AG04450 (cell line): ENCODE data around the gene FAP. TPM values are rescaled to one million over a fixed set of nuclear protein-coding genes. Genes with fewer than 3 reads are reported as not detected.
A peak's percentile ranks its signal among the peaks of the same experiment; 100 is the strongest.

ENCODE experiments used
- CTCF ChIA-PET: fragments of 300-600, 350-600 bp; formaldehyde crosslinking; extraction: SDS; loops from one replicate; lab custom pipeline; 2022; ENCODE audit warnings: antibody characterized with exemption, inconsistent platforms; lab: Charles Lee
- POLR2A ChIA-PET: fragments of 350-600 bp; formaldehyde crosslinking; extraction: SDS; loops from one replicate; lab custom pipeline; 2021; ENCODE audit warnings: antibody characterized with exemption, inconsistent platforms; lab: Yijun Ruan, JAX
- DNase-seq: peaks from one replicate; pipeline ENCODE4 v3.0.0-alpha.2; 2011; ENCODE audit warnings: low read depth, low spot score
- H3K27ac ChIP-seq: one replicate; pipeline ENCODE4 v1.5.1; 2012; ENCODE audit warnings: low read depth, low read length, control low read depth
- H3K27me3 ChIP-seq: one replicate; pipeline ENCODE4 v1.6.0; 2012; ENCODE audit warnings: low read length; ENCODE audit not compliant: control insufficient read depth, insufficient read depth
- H3K4me3 ChIP-seq: 2 replicates; pipeline ENCODE4 v1.5.1; 2011; ENCODE audit warnings: mild to moderate bottlenecking, low read depth, low read length, control low read depth
- H3K9me3 ChIP-seq: 2 replicates; pipeline ENCODE4 v1.5.1; 2012; ENCODE audit warnings: low read length; ENCODE audit not compliant: control insufficient read depth, insufficient read depth
- CTCF ChIP-seq: IDR thresholded peaks from 2 replicates; pipeline ENCODE4 v1.5.1; 2011; ENCODE audit warnings: low read depth, low read length, control low read depth, inconsistent platforms
- polyA plus RNA-seq: library from polyadenylated mRNA; depleted of rRNA; stranded (reverse); fragments of >200 nt; gene quantifications from 2 replicates; pipeline ENCODE4 v1.2.3, GENCODE V29; 2011

Gene FAP
- polyA plus RNA-seq, 1 experiment: 374 TPM

- Histone ChIP-seq H3K27ac (no peak overlapping the region), H3K9me3 (no peaks in the 10 kb centered on the region), H3K27me3 (no peaks in the 10 kb centered on the region), H3K4me3 (peak overlapping the region; percentile 75)
- DNase-seq: no peak
- no peak for TF ChIP-seq CTCF
- POLR2A ChIA-PET: interaction anchor here (1.2 to 2.7 kb wide), 7 partner anchors 8 to 170 kb away, joined by 3 to 35 read pairs (median 8); no protein-coding TSS in a partner anchor
- CTCF ChIA-PET: interaction anchor here (0.8 to 5.4 kb wide), 5 partner anchors 8 to 56 kb away, joined by 3 to 46 read pairs (median 3); no protein-coding TSS in a partner anchor
Measured at GRCh38 chr2:162241571-162241970, 1.7 kb downstream of the FAP start.

- TF ChIP-seq CTCF: no peak
- ChIA-PET CTCF (interaction anchor here (0.9 to 1.3 kb wide), 3 partner anchors 63 to 66 kb away, joined by 3 to 5 read pairs (median 3); no protein-coding TSS in a partner anchor), POLR2A (no interaction called here)
- Histone ChIP-seq H3K9me3 (peaks cover 9% of the 10 kb centered on the region), H3K27ac (no peak overlapping the region), H3K27me3 (no peaks in the 10 kb centered on the region), H3K4me3 (no peak overlapping the region)
- no peak for DNase-seq
Measured at GRCh38 chr2:162234620-162235462, 8.4 kb downstream of the FAP start.

- POLR2A ChIA-PET: interaction anchor here (1.4 kb wide), 1 partner anchor 9 kb away, joined by 7 read pairs; no protein-coding TSS in a partner anchor
- CTCF ChIA-PET: interaction anchor here (1.0 to 2.5 kb wide), 3 partner anchors 9 to 65 kb away, joined by 3 to 37 read pairs (median 5); no protein-coding TSS in a partner anchor
- Histone ChIP-seq H3K27ac (no peak overlapping the region), H3K27me3 (no peaks in the 10 kb centered on the region), H3K9me3 (peaks cover 9% of the 10 kb centered on the region), H3K4me3 (peak overlapping the region; percentile 12; the same call in 1 of the 2 replicates)
- no peak for TF ChIP-seq CTCF
- no peak for DNase-seq
Measured at GRCh38 chr2:162233197-162233596, 10.0 kb downstream of the FAP start.

- no peak for TF ChIP-seq CTCF
- Histone ChIP-seq H3K27me3 (no peaks in the 10 kb centered on the region), H3K9me3 (peaks cover 9% of the 10 kb centered on the region), H3K4me3 (no peak overlapping the region), H3K27ac (peak overlapping the region; percentile 43)
- CTCF ChIA-PET: interaction anchor here (0.6 to 2.5 kb wide), 4 partner anchors 9 to 646 kb away, joined by 3 to 37 read pairs (median 6); no protein-coding TSS in a partner anchor
- POLR2A ChIA-PET: interaction anchor here (1.2 to 2.2 kb wide), 2 partner anchors 9 to 36 kb away, joined by 5 to 16 read pairs; partner anchors contain the start of gene FAP
- no peak for DNase-seq
Measured at GRCh38 chr2:162232671-162233070, 10.6 kb downstream of the FAP start.
